Mucosa of descending colon (tissue), 3 donors: Measurements from ENCODE around the gene RASAL3. TPM values are rescaled to one million over a fixed set of nuclear protein-coding genes. Genes with fewer than 3 reads are reported as not detected.

ENCODE experiments used
- ATAC-seq: fragments of 200-7000 bp; cut with Tn5 transposase; one replicate; pipeline ENCODE4 v1.9.1; 2020; ENCODE audit warnings: mild to moderate bottlenecking, moderate library complexity
- DNase-seq, 3 donors: peaks; one replicate each; pipeline ENCODE4 v3.0.0-alpha.2; 2020
- H3K36me3 ChIP-seq: fragments of 200-600 bp; one replicate; pipeline ENCODE4 v1.8.0; 2021; ENCODE audit warnings: low read depth, mild to moderate bottlenecking
- H3K4me1 ChIP-seq: fragments of 200-600 bp; one replicate; pipeline ENCODE4 v1.8.0; 2021; ENCODE audit warnings: low read depth, mild to moderate bottlenecking
- H3K4me3 ChIP-seq: fragments of 200-600 bp; one replicate; pipeline ENCODE4 v1.8.0; 2021; ENCODE audit warnings: mild to moderate bottlenecking
- H3K9me3 ChIP-seq: fragments of 200-600 bp; one replicate; pipeline ENCODE4 v1.8.0; 2021; ENCODE audit warnings: mild to moderate bottlenecking
- CTCF ChIP-seq: fragments of 200-600 bp; IDR thresholded peaks from one replicate; pipeline ENCODE4 v1.8.0; 2022; ENCODE audit warnings: antibody characterized with exemption, mild to moderate bottlenecking
- intact Hi-C, 2 donors: fragments of 100-400 bp; cut with DNase I in 1 of 2; cut with micrococcal nuclease in 1 of 2; formaldehyde crosslinking; loops; one replicate each; pipeline versions ENCODE4 v1.11.0 to v1.11.1; 2022; cut with DNase I, micrococcal nuclease
- total RNA-seq, 3 donors: library from RNA; stranded (reverse); fragmentation: NEBNext Ultra II Directional in 2 of 3; extraction: Animal tissue kit (Norgen Biotek cat#: 25700) in 2 of 3; gene quantifications; one replicate each; pipeline versions ENCODE4 v1.2.1 to v1.2.4, GENCODE V29; 2021 to 2023
- donor health status: DM: no; HTN: no; CAD: no; lungs with moderate emphysema.
- donor health status: DM: no; HTN: no; CAD: no.
- donor health status: DM: no; HTN: yes; CAD: no.

Gene RASAL3
- total RNA-seq, 3 donors from 2014 or later: 4.0 to 5.2 (median 5.1) TPM

GRCh38 chr19:15439078-15439799 lies 25.1 kb downstream of the RASAL3 start:
- intact Hi-C loops: no loop called here
- no peak for TF ChIP-seq CTCF

DNA sequence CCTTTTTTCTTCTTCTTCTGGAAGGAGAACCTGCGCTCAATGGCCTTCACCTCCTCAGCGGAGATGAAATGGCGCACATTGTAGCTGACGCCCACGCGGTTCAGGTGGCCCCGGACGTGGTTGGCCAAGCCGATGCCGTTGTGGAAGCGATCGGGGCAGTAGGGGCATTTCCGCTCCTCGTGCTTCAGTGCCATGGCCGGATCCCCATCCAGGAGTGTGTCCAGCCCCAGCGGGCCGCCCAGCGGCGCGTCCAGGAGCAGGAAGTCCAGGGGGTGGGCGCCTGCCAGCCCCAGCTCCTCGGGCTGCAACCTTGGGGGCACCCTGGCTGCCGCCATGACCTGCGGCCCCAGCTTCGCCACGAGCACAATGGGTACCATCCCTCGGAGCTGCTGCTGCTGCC lies 25.8 kb downstream of the RASAL3 start:
- Histone ChIP-seq H3K36me3 (no peaks in the 10 kb centered on the region), H3K4me1 (peaks cover 1% of the 10 kb centered on the region), H3K9me3 (no peaks in the 10 kb centered on the region), H3K4me3 (no peak overlapping the region)
- ATAC-seq: no peak
- intact Hi-C loops: no loop called here
- no peak for DNase-seq
- no peak for TF ChIP-seq CTCF

More at GRCh38 chr19:15439078-15439799, 25.1 kb downstream of the RASAL3 start:
- ATAC-seq (no peak), DNase-seq (no peak)
- no peaks in the 10 kb centered on the region for H3K4me1 ChIP-seq
- no peaks in the 10 kb centered on the region for H3K36me3 ChIP-seq
- no peaks in the 10 kb centered on the region for H3K9me3 ChIP-seq
- no peak overlapping the region for H3K4me3 ChIP-seq

- intact Hi-C loops: no loop called here
- ATAC-seq: no peak
- no peak for DNase-seq
- no peaks in the 10 kb centered on the region for H3K9me3 ChIP-seq
- H3K4me1 ChIP-seq: peaks cover 6% of the 10 kb centered on the region
- TF ChIP-seq CTCF: no peak
- no peaks in the 10 kb centered on the region for H3K36me3 ChIP-seq
- no peak overlapping the region for H3K4me3 ChIP-seq
Measured at GRCh38 chr19:15438124-15438496, 26.2 kb downstream of the RASAL3 start.

- ATAC-seq: no peak
- H3K4me1 ChIP-seq: peaks cover 8% of the 10 kb centered on the region
- intact Hi-C loops: no loop called here
- no peaks in the 10 kb centered on the region for H3K9me3 ChIP-seq
- H3K4me3 ChIP-seq: no peak overlapping the region
- DNase-seq: no peak
- TF ChIP-seq CTCF: no peak
- H3K36me3 ChIP-seq: no peaks in the 10 kb centered on the region
Measured at GRCh38 chr19:15437355-15438123, 26.8 kb downstream of the RASAL3 start.

- Histone ChIP-seq H3K4me3 (no peak overlapping the region), H3K4me1 (peaks cover 8% of the 10 kb centered on the region), H3K9me3 (no peaks in the 10 kb centered on the region), H3K36me3 (no peaks in the 10 kb centered on the region)
- no peak for DNase-seq
- ATAC-seq: no peak
- no peak for TF ChIP-seq CTCF
- intact Hi-C loops: no loop called here
Measured at GRCh38 chr19:15436826-15437110, 27.6 kb downstream of the RASAL3 start.
